BE2C (cell line): ENCODE results near the gene ADAMTS8.

Source experiments
- DNase-seq: peaks from one replicate; pipeline ENCODE4 v3.0.0-alpha.2; 2020
- H3K27me3 ChIP-seq: fragments of 250-450 bp; sonication (Bioruptor Pico); 2 replicates; pipeline ENCODE4 v1.5.1; 2020; ENCODE audit warnings: mild to moderate bottlenecking
- H3K36me3 ChIP-seq: fragments of 250-450 bp; sonication (Bioruptor Pico); 2 replicates; pipeline ENCODE4 v1.5.1; 2020; ENCODE audit warnings: mild to moderate bottlenecking
- H3K4me1 ChIP-seq: fragments of 250-450 bp; sonication (Bioruptor Pico); 2 replicates; pipeline ENCODE4 v1.5.1; 2020
- H3K4me3 ChIP-seq: 2 replicates; pipeline ENCODE4 v1.5.1; 2011; ENCODE audit warnings: low read depth, low read length
- H3K9me3 ChIP-seq: fragments of 250-450 bp; sonication (Bioruptor Pico); 2 replicates; pipeline ENCODE4 v1.5.1; 2020
- CTCF ChIP-seq: IDR thresholded peaks from 2 replicates; pipeline ENCODE4 v1.5.1; 2012; ENCODE audit warnings: mild to moderate bottlenecking, low read depth, low read length

ADAMTS8 gene

GRCh38 chr11:130437848-130438247, 9.4 kb upstream of the ADAMTS8 start:
- no peaks in the 10 kb centered on the region for H3K9me3 ChIP-seq
- TF ChIP-seq CTCF: no peak
- H3K4me3 ChIP-seq: no peak overlapping the region
- no peaks in the 10 kb centered on the region for H3K4me1 ChIP-seq
- DNase-seq: no peak
- no peaks in the 10 kb centered on the region for H3K36me3 ChIP-seq
- H3K27me3 ChIP-seq: no peaks in the 10 kb centered on the region; the same call in 1 of the 2 replicates

GRCh38 chr11:130436171-130436570, 7.8 kb upstream of the ADAMTS8 start:
- Histone ChIP-seq H3K27me3 (peaks cover 6% of the 10 kb centered on the region), H3K4me1 (no peaks in the 10 kb centered on the region), H3K4me3 (no peak overlapping the region), H3K9me3 (no peaks in the 10 kb centered on the region), H3K36me3 (no peaks in the 10 kb centered on the region)
- TF ChIP-seq CTCF: no peak
- no peak for DNase-seq

GRCh38 chr11:130435671-130436070, 7.3 kb upstream of the ADAMTS8 start:
- no peak for DNase-seq
- Histone ChIP-seq H3K4me3 (no peak overlapping the region), H3K9me3 (no peaks in the 10 kb centered on the region), H3K27me3 (peaks cover 6% of the 10 kb centered on the region), H3K36me3 (no peaks in the 10 kb centered on the region), H3K4me1 (no peaks in the 10 kb centered on the region)
- TF ChIP-seq CTCF: no peak

GRCh38 chr11:130434521-130435223, 6.3 kb upstream of the ADAMTS8 start:
- TF ChIP-seq CTCF: peak; percentile 89
- H3K4me1 ChIP-seq: no peaks in the 10 kb centered on the region
- H3K36me3 ChIP-seq: no peaks in the 10 kb centered on the region
- DNase-seq: peak; percentile 73
- peaks cover 16% of the 10 kb centered on the region for H3K27me3 ChIP-seq
- H3K4me3 ChIP-seq: peak overlapping the region; percentile 82
- no peaks in the 10 kb centered on the region for H3K9me3 ChIP-seq

GRCh38 chr11:130433357-130433756, 4.9 kb upstream of the ADAMTS8 start:
- no peak for TF ChIP-seq CTCF
- Histone ChIP-seq H3K4me3 (no peak overlapping the region), H3K36me3 (no peaks in the 10 kb centered on the region), H3K9me3 (no peaks in the 10 kb centered on the region), H3K27me3 (peaks cover 30% of the 10 kb centered on the region), H3K4me1 (no peaks in the 10 kb centered on the region)
- DNase-seq: no peak

- no peak for DNase-seq
- Histone ChIP-seq H3K4me1 (no peaks in the 10 kb centered on the region), H3K4me3 (no peak overlapping the region), H3K36me3 (no peaks in the 10 kb centered on the region), H3K27me3 (peaks cover 45% of the 10 kb centered on the region), H3K9me3 (no peaks in the 10 kb centered on the region)
- TF ChIP-seq CTCF: no peak
Observed at GRCh38 chr11:130431801-130432200, 3.4 kb upstream of the ADAMTS8 start.
